IMR-90 (cell line): ENCODE data around the gene SLC44A5. TPM values are rescaled to one million over a fixed set of nuclear protein-coding genes. Genes with fewer than 3 reads are reported as not detected.

ENCODE experiments used
- microRNA-seq, 2 experiments: library from miRNA; stranded (forward) in 1 of 2; unstranded in 1 of 2; fragments of 10-50 nt in 1 of 2; fragments of <30 nt in 1 of 2; gene quantifications in 1 of 2; microRNA quantifications in 1 of 2; one replicate each; pipeline versions ENCODE3 to v1.1.0; 2013 to 2020; ENCODE audit not compliant: insufficient read depth in 1 of 2, insufficient read length in 1 of 2, unreplicated experiment in 1 of 2
- polyA plus RNA-seq, 3 experiments: library from polyadenylated mRNA; depleted of rRNA; stranded (reverse); fragments of >200 nt; gene quantifications; 2 replicates each; pipeline ENCODE4 v1.2.3, GENCODE V29; 2012; ENCODE audit warnings: low replicate concordance in 1 of 3
- small RNA-seq, 5 experiments: library from RNA; depleted of rRNA; stranded (forward); fragments of <200 nt; gene quantifications; one replicate each; pipeline ENCODE3, GENCODE V24; 2012
- total RNA-seq: library from RNA; depleted of rRNA; stranded (reverse); fragments of >200 nt; gene quantifications from 2 replicates; pipeline ENCODE4 v1.2.3, GENCODE V29; 2012; rRNA removed

Gene SLC44A5
- total and polyA plus RNA-seq, 2 of the 4 experiments (the other 2 are of a cell fraction): under 0.01 TPM; not detected in 1

Small RNAs within 50 kb of the gene (microRNA-seq; reads per million reads assigned to microRNA genes)
- gene RNU6-503P (ENCODE audit: insufficient read depth, insufficient read length): not detected
- not detected for gene RNU6-622P (ENCODE audit: insufficient read depth, insufficient read length)

Small RNAs within 50 kb of the gene (small RNA-seq; reads per million reads assigned to genes)
- gene RNU6-503P (0 reads per million in 5 experiments), gene RNU6-622P (0 reads per million in 5 experiments)

Other genes starting within 250 kb of the SLC44A5 start
- gene ACADM, start 113.6 kb upstream of the SLC44A5 start, total RNA-seq: 8.6 and 21.9 TPM in 2 replicates
- gene ACADM, start 113.6 kb upstream of the SLC44A5 start, polyA plus RNA-seq (2012; rRNA removed): 15.1 and 18.5 TPM in 2 replicates
- 48.2 and 120 TPM in 2 replicates for gene RABGGTB, start 175.1 kb upstream of the SLC44A5 start, total RNA-seq
- 59.6 and 76.0 TPM in 2 replicates for gene RABGGTB, start 175.1 kb upstream of the SLC44A5 start, polyA plus RNA-seq (2012; rRNA removed)
- gene MSH4, start 185.8 kb upstream of the SLC44A5 start, total RNA-seq: under 0.01 TPM in 2 replicates
- 0.02 TPM in 1 of 2 replicates, not detected in the other for gene MSH4, start 185.8 kb upstream of the SLC44A5 start, polyA plus RNA-seq (2012; rRNA removed)